B cell (primary cell): ENCODE data around the gene MORC1. TPM values are rescaled to one million over a fixed set of nuclear protein-coding genes. Genes with fewer than 3 reads are reported as not detected.
"Not testable (repeated sequence)": the region's sequence is repeated elsewhere in the genome, so short reads cannot be mapped to it uniquely, and the experiment has no call there.

ENCODE experiments used
- ATAC-seq: fragments of 200-7000 bp; cut with Tn5 transposase; one replicate; pipeline ENCODE4 v1.10.0; 2021; ENCODE audit warnings: low read depth, mild to moderate bottlenecking, moderate number of reproducible peaks, moderate library complexity
- CTCF ChIA-PET: fragments of 350-600 bp; sonication (Branson Sonifier 250); formaldehyde crosslinking; loops from one replicate; lab custom pipeline; 2021; ENCODE audit warnings: antibody characterized with exemption, inconsistent platforms; lab: Charles Lee
- POLR2A ChIA-PET: fragments of 350-600 bp; sonication (Branson Sonifier 250); formaldehyde crosslinking; loops from one replicate; lab custom pipeline; 2021; ENCODE audit warnings: antibody characterized with exemption; lab: Charles Lee
- DNase-seq: peaks from one replicate; pipeline ENCODE4 v3.0.0; 2013
- H2AFZ ChIP-seq: 2 replicates; pipeline ENCODE4 v1.6.1; 2012; ENCODE audit warnings: mild to moderate bottlenecking, low read depth, low read length; ENCODE audit not compliant: insufficient read depth, poor library complexity, severe bottlenecking
- H3K27ac ChIP-seq, 2 donors: 1 replicate in 1 of 2; 2 replicates in 1 of 2; pipeline ENCODE4 v1.5.1; 2012 to 2013; ENCODE audit warnings: low read length in 2 of 2, mild to moderate bottlenecking in 2 of 2, moderate library complexity in 1 of 2
- H3K27me3 ChIP-seq, 4 experiments: fragments of 200-600 bp in 1 of 4; sonication (generic) in 1 of 4; replicated peaks in 1 of 4; 1 replicate in 2 of 4; 2 replicates in 2 of 4; pipeline versions ENCODE4 v1.6.1 to v1.7.0; 2013 to 2016; ENCODE audit warnings: low read length in 3 of 4, mild to moderate bottlenecking in 2 of 4, mixed read lengths in 1 of 4, moderate library complexity in 1 of 4; ENCODE audit not compliant: insufficient read depth in 4 of 4, control insufficient read depth in 3 of 4; ENCODE audit errors: control extremely low read depth in 1 of 4
- H3K36me3 ChIP-seq, 2 experiments: replicated peaks in 1 of 2; 1 replicate in 1 of 2; 2 replicates in 1 of 2; pipeline versions ENCODE4 v1.6.1 to v1.7.1; 2013; ENCODE audit warnings: low read length in 1 of 2; ENCODE audit not compliant: insufficient read depth in 2 of 2, control insufficient read depth in 1 of 2; ENCODE audit errors: control extremely low read depth in 1 of 2, extremely low read depth in 1 of 2
- H3K4me1 ChIP-seq, 2 donors: fragments of 200-600 bp in 1 of 2; sonication (generic) in 1 of 2; 1 replicate in 1 of 2; 2 replicates in 1 of 2; pipeline versions ENCODE4 v1.5.1 to v1.6.1; 2013 to 2017; ENCODE audit warnings: low read length in 2 of 2; ENCODE audit not compliant: control insufficient read depth in 2 of 2, insufficient read depth in 2 of 2
- H3K4me2 ChIP-seq: replicated peaks from 2 replicates; pipeline ENCODE3; 2012; ENCODE audit warnings: mild to moderate bottlenecking, low read depth, low read length; ENCODE audit not compliant: poor library complexity, severe bottlenecking
- H3K4me3 ChIP-seq, 5 experiments: fragments of 200-600 bp in 1 of 5; sonication (generic) in 1 of 5; 1 replicate in 3 of 5; 2 replicates in 2 of 5; pipeline versions ENCODE4 v1.5.1 to v1.7.0; 2011 to 2016; ENCODE audit warnings: low read length in 4 of 5, mild to moderate bottlenecking in 4 of 5, low read depth in 2 of 5, control low read depth in 1 of 5, moderate library complexity in 1 of 5; ENCODE audit not compliant: insufficient read depth in 1 of 5; ENCODE audit errors: control extremely low read depth in 1 of 5, extremely low read depth in 1 of 5
- H3K79me2 ChIP-seq: fragments of 200-600 bp; sonication (generic); one replicate; pipeline ENCODE4 v1.6.0; 2016; ENCODE audit warnings: low read length; ENCODE audit not compliant: control insufficient read depth, insufficient read depth
- H3K9ac ChIP-seq: fragments of 200-600 bp; sonication (generic); 2 replicates; pipeline ENCODE4 v1.6.1; 2017; ENCODE audit warnings: mild to moderate bottlenecking, low read length, moderate library complexity
- H3K9me3 ChIP-seq, 3 donors: one replicate each; pipeline versions ENCODE4 v1.6.1 to v1.7.1; 2013; ENCODE audit warnings: low read length in 2 of 3; ENCODE audit not compliant: control insufficient read depth in 2 of 3, insufficient read depth in 1 of 3; ENCODE audit errors: control extremely low read depth in 1 of 3
- H4K20me1 ChIP-seq: 2 replicates; pipeline ENCODE4 v1.6.0; 2012; ENCODE audit warnings: mild to moderate bottlenecking, low read length; ENCODE audit not compliant: insufficient read depth, control insufficient read depth, poor library complexity, severe bottlenecking
- H3K27ac Mint-ChIP-seq: one replicate; pipeline ENCODE4 v1.8.0; 2021; ENCODE audit warnings: mixed read lengths
- H3K27me3 Mint-ChIP-seq: one replicate; pipeline ENCODE4 v1.8.0; 2021; ENCODE audit warnings: mixed read lengths
- H3K4me1 Mint-ChIP-seq: one replicate; pipeline ENCODE4 v1.8.0; 2021; ENCODE audit warnings: mixed read lengths
- H3K4me3 Mint-ChIP-seq: one replicate; pipeline ENCODE4 v1.8.0; 2021; ENCODE audit warnings: mixed read lengths
- H3K9me3 Mint-ChIP-seq: one replicate; pipeline ENCODE4 v1.8.0; 2022; ENCODE audit warnings: mixed read lengths; ENCODE audit not compliant: insufficient read depth
- EZH2 ChIP-seq: IDR thresholded peaks from 2 replicates; pipeline ENCODE4 v1.6.1; 2012; ENCODE audit warnings: borderline replicate concordance, low read depth, mild to moderate bottlenecking, moderate library complexity, low read length; ENCODE audit not compliant: insufficient read depth, poor library complexity, severe bottlenecking
- WGBS: methylation state at CpG from one replicate; pipeline ENCODE4 v1.1.5; 2013; ENCODE audit warnings: missing lambda C conversion rate; ENCODE audit not compliant: insufficient coverage; 5-methylcytosine and 5-hydroxymethylcytosine counted together
- intact Hi-C: fragments of 100-400 bp; cut with micrococcal nuclease; formaldehyde crosslinking; loops from one replicate; pipeline ENCODE4 v1.10.0; 2022
- polyA plus RNA-seq: library from polyadenylated mRNA; depleted of rRNA; stranded (reverse); fragments of >200 nt; gene quantifications from 2 replicates; pipeline ENCODE4 v1.2.3, GENCODE V29; 2012
- total RNA-seq, 2 donors: library from RNA; stranded (reverse); fragments of 120-200 nt in 1 of 2; gene quantifications; 1 replicate in 1 of 2; 2 replicates in 1 of 2; pipeline versions ENCODE4 v1.2.3 to v1.2.4, GENCODE V29; 2013 to 2022
- TF ChIP-seq, protein P1 (sequence below): fragments of 200-600 bp; IDR thresholded peaks from one replicate; pipeline ENCODE4 v1.8.0; 2022; ENCODE audit warnings: antibody characterized with exemption, mild to moderate bottlenecking

Gene MORC1
- total and polyA plus RNA-seq, 2 donors (not counting 1 experiment from before 2014, with no cell fraction given) = not detected

GRCh38 chr3:109081746-109082510 lies 36.0 kb downstream of the MORC1 start:
- Histone ChIP-seq H3K4me2 (no peak overlapping the region), H3K4me3 (no peak overlapping the region), H3K4me1 (peaks cover 0 to 3% of the 10 kb centered on the region in 2 donors), H2AFZ (no peak overlapping the region), H3K79me2 (no peaks in the 10 kb centered on the region), H3K27ac (no peak overlapping the region), H3K9ac (no peak overlapping the region), H3K27me3 (no peaks in the 10 kb centered on the region), H3K9me3 (peaks cover 0 to 2% (median 0%) of the 10 kb centered on the region in 3 donors), H4K20me1 (no peaks in the 10 kb centered on the region), H3K36me3 (no peaks in the 10 kb centered on the region)
- peaks cover 5% of the 10 kb centered on the region for H3K4me1 Mint-ChIP-seq
- WGBS = 50% methylated on average over 3 of the region's 6 CpGs
- TF ChIP-seq, protein P1, sequence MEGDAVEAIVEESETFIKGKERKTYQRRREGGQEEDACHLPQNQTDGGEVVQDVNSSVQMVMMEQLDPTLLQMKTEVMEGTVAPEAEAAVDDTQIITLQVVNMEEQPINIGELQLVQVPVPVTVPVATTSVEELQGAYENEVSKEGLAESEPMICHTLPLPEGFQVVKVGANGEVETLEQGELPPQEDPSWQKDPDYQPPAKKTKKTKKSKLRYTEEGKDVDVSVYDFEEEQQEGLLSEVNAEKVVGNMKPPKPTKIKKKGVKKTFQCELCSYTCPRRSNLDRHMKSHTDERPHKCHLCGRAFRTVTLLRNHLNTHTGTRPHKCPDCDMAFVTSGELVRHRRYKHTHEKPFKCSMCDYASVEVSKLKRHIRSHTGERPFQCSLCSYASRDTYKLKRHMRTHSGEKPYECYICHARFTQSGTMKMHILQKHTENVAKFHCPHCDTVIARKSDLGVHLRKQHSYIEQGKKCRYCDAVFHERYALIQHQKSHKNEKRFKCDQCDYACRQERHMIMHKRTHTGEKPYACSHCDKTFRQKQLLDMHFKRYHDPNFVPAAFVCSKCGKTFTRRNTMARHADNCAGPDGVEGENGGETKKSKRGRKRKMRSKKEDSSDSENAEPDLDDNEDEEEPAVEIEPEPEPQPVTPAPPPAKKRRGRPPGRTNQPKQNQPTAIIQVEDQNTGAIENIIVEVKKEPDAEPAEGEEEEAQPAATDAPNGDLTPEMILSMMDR = peak; percentile 72
- TF ChIP-seq EZH2 = no peak
- no peak overlapping the region for H3K27ac Mint-ChIP-seq
- H3K9me3 Mint-ChIP-seq = no peaks in the 10 kb centered on the region
- DNase-seq (peak; percentile 71), ATAC-seq (peak; percentile 72)
- ChIA-PET POLR2A (interaction anchor here (0.7 kb wide), 1 partner anchor 575 kb away, joined by 11 read pairs; no protein-coding TSS in a partner anchor), CTCF (interaction anchor here (0.6 to 4.4 kb wide), 12 partner anchors 10 to 1271 kb away, joined by 3 to 74 read pairs (median 3); no protein-coding TSS in a partner anchor)
- H3K27me3 Mint-ChIP-seq = peaks cover 14% of the 10 kb centered on the region
- no peak overlapping the region for H3K4me3 Mint-ChIP-seq
- intact Hi-C loops = loop anchor here (1.0 kb wide), 1 partner anchor 59 kb away; no protein-coding TSS in a partner anchor

DNA sequence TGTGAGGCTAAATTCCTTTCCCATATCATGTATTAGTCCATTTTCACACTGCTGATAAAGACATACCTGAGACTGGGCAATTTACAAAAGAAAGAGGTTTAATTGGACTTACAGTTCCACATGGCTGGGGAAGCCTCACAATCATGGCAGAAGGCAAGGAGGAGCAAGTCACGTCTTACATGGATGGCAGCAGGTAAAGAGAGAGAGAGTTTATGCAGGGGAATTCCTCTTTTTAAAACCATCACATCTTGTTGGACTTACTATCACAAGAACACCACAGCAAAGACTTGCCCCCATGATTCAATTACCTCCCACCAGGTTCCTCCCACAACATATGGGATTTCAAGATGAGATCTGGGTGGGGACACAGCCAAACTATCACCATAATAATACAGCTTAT lies 37.8 kb downstream of the MORC1 start:
- H3K27ac ChIP-seq, H3K4me1 ChIP-seq, H3K27me3 ChIP-seq, H2AFZ ChIP-seq, POLR2A ChIA-PET, ATAC-seq, H4K20me1 ChIP-seq, H3K9me3 ChIP-seq, H3K79me2 ChIP-seq, DNase-seq, H3K4me3 ChIP-seq, H3K36me3 ChIP-seq, H3K9ac ChIP-seq, H3K27ac Mint-ChIP-seq, H3K4me1 Mint-ChIP-seq, H3K9me3 Mint-ChIP-seq, H3K4me2 ChIP-seq, H3K4me3 Mint-ChIP-seq, intact Hi-C loops: not testable (repeated sequence)
- CTCF ChIA-PET = interaction anchor here (1.2 to 4.4 kb wide), 2 partner anchors 19 to 55 kb away, joined by 3 to 74 read pairs; no protein-coding TSS in a partner anchor
- peaks cover 20% of the 10 kb centered on the region for H3K27me3 Mint-ChIP-seq
- no CpG with 5 or more reads among the region's 1 CpG for WGBS
